T-helper 2 cell treated with Interferon-gamma antibody and Interleukin-4, amounts not matched to agents 5 μg/mL and 100 μg/mL, for 36 hours (primary cell): ENCODE measurements around the gene MLEC.

Experiments used
- DNase-seq: peaks from one replicate; pipeline ENCODE4 v3.0.0; 2021; ENCODE audit warnings: low spot score
- H3K27ac Mint-ChIP-seq: one replicate; pipeline ENCODE4 v1.8.0; 2021; ENCODE audit warnings: mild to moderate bottlenecking, mixed read lengths
- H3K27me3 Mint-ChIP-seq: one replicate; pipeline ENCODE4 v1.8.0; 2021; ENCODE audit warnings: low read depth, mixed read lengths
- H3K36me3 Mint-ChIP-seq: one replicate; pipeline ENCODE4 v1.8.0; 2021; ENCODE audit warnings: low read depth, mixed read lengths
- H3K4me1 Mint-ChIP-seq: one replicate; pipeline ENCODE4 v1.8.0; 2021; ENCODE audit warnings: low read depth, mixed read lengths
- H3K4me3 Mint-ChIP-seq: one replicate; pipeline ENCODE4 v1.8.0; 2022; ENCODE audit warnings: mild to moderate bottlenecking, moderate library complexity, mixed read lengths
- H3K9me3 Mint-ChIP-seq: one replicate; pipeline ENCODE4 v1.8.0; 2021; ENCODE audit warnings: mixed read lengths

The MLEC gene

DNA sequence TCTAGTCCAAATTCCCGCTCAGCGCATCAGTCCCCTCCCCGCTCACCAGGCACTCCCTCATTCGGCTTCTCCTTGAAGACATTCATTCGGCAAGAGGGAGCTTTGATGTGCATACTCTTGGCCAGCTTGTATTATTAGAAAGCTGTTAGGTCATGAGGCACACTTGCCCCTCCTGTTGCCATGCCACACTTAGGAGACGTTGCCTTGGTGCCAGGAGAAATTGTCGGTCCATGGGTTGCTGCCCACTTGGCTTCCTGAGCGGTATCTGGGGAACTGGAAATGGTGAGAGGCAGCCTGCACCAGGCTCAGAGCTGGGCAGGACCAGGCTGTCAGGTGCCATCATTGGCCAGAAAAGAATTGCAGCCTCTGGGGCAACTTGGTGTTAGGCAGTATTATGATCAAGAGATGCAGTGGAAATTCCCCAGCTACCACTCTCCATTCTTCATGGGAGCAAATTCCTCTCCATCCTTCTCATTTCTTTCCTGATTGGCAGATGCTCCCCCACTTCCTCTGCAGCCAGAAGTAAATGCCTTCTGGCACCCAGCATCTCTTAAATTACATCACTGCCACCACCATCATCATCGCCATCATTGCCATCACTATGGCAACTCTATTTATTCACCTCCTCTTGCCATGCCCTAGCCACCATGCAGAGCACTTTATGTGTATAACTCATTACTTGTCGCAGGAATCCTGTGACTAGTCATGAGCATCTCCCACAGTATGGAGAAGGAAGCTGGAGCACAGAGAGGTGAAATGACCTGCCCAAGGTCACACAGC is 34.1 kb upstream of the MLEC start:
- Mint-ChIP-seq H3K9me3 (no peaks in the 10 kb centered on the region), H3K4me3 (no peak overlapping the region), H3K27ac (no peak overlapping the region)

DNA sequence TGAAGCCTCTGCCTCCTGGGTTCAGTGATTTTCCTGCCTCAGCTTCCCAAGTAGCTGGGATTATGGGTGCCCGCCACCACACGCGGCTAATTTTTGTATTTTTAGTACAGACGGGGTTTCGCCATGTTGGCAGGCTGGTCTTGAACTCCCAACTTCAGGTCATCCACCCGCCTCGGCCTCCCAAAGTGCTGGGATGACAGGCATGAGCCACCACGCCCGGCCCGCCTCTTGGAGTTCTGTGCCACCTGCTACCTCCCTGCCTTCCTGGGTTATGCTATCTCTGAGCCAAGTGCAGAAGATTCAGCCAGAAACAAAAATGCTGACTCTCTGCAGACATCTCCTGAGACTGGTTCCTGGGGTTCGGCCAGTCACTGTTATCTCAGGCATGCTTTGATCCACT is 33.3 kb upstream of the MLEC start:
- no peak overlapping the region for H3K27ac Mint-ChIP-seq
- H3K27me3 Mint-ChIP-seq: peaks cover 40% of the 10 kb centered on the region
- no peaks in the 10 kb centered on the region for H3K9me3 Mint-ChIP-seq
- DNase-seq: no peak
- H3K4me1 Mint-ChIP-seq: peaks cover 6% of the 10 kb centered on the region
- H3K4me3 Mint-ChIP-seq: no peak overlapping the region
- H3K36me3 Mint-ChIP-seq: no peaks in the 10 kb centered on the region

More for the DNA sequence above, 34.1 kb upstream of the MLEC start:
- DNase-seq: no peak
- Mint-ChIP-seq H3K4me1 (peaks cover 6% of the 10 kb centered on the region), H3K36me3 (no peaks in the 10 kb centered on the region), H3K27me3 (peaks cover 40% of the 10 kb centered on the region)

DNA sequence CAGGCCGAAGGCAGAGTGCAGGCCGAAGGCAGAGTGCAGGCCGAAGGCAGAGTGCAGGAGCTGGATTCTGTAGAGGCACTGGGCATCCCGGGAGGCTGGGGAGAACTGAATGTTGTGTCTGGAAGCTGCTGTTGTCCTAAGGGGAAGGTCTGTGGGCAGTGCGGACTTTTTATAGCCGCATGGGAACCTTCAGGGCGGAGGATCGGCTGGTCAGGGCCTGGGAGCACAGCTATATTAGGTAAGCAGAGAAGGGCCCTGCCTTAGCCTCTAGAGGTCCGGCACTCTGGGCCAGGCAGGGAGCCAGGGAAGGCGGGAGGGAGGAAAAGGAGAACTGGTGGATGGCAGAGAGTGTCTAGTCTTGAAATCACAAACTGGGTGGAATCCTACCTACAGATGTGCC is 32.3 kb upstream of the MLEC start:
- no peak overlapping the region for H3K4me3 Mint-ChIP-seq

DNA sequence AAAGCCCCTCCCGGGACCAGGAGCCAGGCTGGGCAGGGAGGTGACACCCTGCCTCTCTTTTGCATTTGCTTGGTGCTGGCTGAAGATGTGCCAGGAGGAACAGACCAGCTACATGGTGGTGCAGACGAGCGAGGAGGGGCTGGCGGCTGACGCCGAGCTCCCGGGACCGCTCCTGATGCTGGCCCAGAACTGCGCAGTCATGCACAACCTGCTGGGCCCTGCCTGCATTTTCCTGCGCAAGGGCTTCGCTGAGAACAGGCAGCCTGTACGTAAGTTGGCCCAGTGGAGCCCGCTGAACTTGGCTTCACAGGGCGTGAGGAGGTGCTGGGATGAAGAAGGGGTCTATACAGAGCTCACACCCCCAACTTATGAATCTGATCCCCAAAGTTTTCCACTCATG is 30.9 kb upstream of the MLEC start:
- no peaks in the 10 kb centered on the region for H3K4me1 Mint-ChIP-seq
- no peak for DNase-seq
- no peak overlapping the region for H3K27ac Mint-ChIP-seq
- peaks cover 17% of the 10 kb centered on the region for H3K27me3 Mint-ChIP-seq
- H3K4me3 Mint-ChIP-seq: no peak overlapping the region
- no peaks in the 10 kb centered on the region for H3K36me3 Mint-ChIP-seq
- no peaks in the 10 kb centered on the region for H3K9me3 Mint-ChIP-seq

More for the DNA sequence above, 32.3 kb upstream of the MLEC start:
- Mint-ChIP-seq H3K4me1 (no peaks in the 10 kb centered on the region), H3K36me3 (no peaks in the 10 kb centered on the region), H3K27ac (no peak overlapping the region), H3K9me3 (no peaks in the 10 kb centered on the region), H3K27me3 (peaks cover 30% of the 10 kb centered on the region)
- no peak for DNase-seq

DNA sequence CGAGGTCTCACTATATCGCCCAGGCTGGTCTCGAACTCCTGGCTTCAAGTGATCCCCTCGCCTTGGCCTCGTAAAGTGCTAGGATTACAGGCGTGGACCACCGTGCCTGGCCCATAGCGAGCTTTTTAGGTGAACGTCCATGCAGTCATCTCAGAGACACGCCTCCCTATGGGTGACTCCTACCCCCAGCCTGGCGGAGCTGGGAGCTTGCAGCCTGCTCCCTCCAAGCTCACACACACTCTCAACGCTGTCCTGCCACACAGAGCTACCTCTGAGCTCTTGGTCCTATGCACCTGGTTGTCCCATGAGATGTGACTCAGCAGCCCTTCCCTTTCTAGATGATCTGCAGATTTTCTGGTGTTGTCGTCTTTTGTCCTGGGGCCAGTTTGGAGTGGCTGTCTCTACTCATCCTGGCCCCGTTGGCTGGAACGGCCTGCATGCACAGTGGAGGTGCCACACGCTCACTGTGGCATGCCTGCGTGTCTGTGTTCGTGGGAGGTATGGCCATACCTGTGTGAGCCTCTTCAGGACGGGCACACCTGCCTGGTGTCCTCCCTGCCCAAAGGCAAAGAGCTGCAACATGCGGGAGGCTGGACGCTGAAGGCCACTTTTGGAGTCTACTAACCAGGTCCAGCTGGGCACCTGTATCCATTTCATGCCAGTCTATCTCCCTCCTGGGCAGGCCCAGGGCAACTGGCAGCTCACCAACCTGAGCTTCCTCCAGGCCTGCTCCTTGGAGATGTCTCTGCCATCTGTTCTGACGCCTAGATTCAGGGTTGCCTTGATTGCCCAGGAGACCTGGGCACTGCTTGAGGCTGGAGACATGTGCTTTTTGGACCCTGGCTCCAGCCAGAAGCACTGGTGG is 28.4 kb upstream of the MLEC start:
- H3K4me3 Mint-ChIP-seq: no peak overlapping the region
- H3K36me3 Mint-ChIP-seq: no peaks in the 10 kb centered on the region
- no peaks in the 10 kb centered on the region for H3K9me3 Mint-ChIP-seq
- no peak overlapping the region for H3K27ac Mint-ChIP-seq
- H3K4me1 Mint-ChIP-seq: no peaks in the 10 kb centered on the region
- no peaks in the 10 kb centered on the region for H3K27me3 Mint-ChIP-seq
- no peak for DNase-seq

DNA sequence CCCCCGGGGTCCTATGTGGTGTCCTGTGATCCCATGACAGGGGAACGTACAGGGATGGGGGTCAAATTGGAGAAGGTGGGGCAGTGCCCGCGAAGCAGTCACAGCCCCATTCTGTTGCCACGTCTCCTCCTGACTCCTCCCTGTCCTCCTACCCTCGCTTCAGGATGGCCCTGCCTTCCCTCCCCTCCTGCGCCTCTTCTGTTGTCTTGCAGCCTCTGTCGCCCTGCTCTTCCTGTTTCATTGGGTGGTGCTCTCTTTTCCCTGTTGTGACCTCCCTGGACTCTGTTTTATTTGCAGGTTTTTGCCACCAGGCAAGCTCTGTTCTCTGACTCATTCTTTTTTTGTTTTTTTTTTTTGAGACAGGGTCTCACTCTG is 27.8 kb upstream of the MLEC start:
- no peaks in the 10 kb centered on the region for H3K9me3 Mint-ChIP-seq
- H3K36me3 Mint-ChIP-seq: no peaks in the 10 kb centered on the region
- no peak overlapping the region for H3K4me3 Mint-ChIP-seq
- no peak for DNase-seq
- H3K27me3 Mint-ChIP-seq: no peaks in the 10 kb centered on the region
- H3K4me1 Mint-ChIP-seq: no peaks in the 10 kb centered on the region
- H3K27ac Mint-ChIP-seq: peak overlapping the region; percentile 20

DNA sequence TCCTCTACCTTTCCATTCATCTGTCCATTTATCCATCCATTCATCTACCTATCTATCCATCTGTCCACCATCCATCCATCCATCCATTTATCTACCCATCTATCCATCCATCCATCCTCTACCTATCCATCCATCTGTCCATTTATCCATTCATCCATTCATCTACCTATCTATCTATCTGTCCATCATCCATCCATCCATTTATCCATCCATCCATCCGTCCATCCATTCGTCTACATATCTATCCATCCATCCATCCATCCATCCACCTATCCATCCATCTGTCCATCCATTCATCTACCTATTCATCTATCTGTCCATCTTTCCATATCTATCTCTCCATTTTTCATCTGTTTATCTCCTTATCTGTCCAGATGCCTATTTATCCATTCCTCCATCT is 25.5 kb upstream of the MLEC start:
- Mint-ChIP-seq H3K4me3 (no peak overlapping the region), H3K27ac (no peak overlapping the region), H3K27me3 (no peaks in the 10 kb centered on the region), H3K9me3 (no peaks in the 10 kb centered on the region), H3K4me1 (no peaks in the 10 kb centered on the region), H3K36me3 (no peaks in the 10 kb centered on the region)
- DNase-seq: no peak

DNA sequence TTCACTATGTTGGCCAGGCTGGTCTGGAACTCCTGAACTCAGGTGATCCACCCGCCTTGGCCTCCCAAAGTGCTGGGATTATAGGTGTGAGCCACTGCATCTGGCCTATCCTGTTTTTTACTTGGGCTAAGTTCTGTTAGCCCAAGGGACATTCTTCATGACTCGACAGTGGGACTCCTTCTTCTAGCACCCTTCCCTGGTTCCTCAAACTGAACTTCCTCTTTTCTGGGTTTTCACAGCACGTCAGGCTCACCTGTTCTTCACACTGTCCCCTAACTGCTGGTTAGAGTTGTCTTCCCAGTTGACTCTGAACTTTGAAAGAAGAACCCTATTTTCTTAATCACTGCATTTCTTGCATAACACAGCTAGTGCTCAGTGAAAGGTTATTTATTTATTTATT is 24.1 kb upstream of the MLEC start:
- Mint-ChIP-seq H3K4me3 (no peak overlapping the region), H3K9me3 (no peaks in the 10 kb centered on the region), H3K4me1 (no peaks in the 10 kb centered on the region), H3K27me3 (no peaks in the 10 kb centered on the region), H3K27ac (no peak overlapping the region), H3K36me3 (no peaks in the 10 kb centered on the region)
- DNase-seq: no peak

DNA sequence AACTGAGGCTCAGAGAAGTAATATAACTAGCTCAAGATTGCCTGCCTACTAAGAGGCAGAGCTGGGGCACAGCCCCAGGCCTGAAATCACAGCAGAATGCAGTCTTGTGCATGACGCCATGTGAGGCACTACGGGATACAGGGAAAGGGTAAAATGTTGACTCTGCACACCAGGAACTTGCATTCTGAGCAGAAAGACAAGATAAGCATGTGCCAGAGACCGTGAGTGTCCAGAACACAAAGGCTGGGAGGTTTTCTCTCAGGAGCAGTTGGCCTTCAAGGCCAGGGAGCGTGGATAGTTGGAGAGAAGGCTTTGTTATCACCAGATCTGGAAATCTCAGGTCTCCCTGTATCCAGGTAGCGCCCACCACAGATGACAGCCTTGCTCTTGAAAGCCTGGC is 23.2 kb upstream of the MLEC start:
- no peaks in the 10 kb centered on the region for H3K4me1 Mint-ChIP-seq
- no peaks in the 10 kb centered on the region for H3K36me3 Mint-ChIP-seq

DNA sequence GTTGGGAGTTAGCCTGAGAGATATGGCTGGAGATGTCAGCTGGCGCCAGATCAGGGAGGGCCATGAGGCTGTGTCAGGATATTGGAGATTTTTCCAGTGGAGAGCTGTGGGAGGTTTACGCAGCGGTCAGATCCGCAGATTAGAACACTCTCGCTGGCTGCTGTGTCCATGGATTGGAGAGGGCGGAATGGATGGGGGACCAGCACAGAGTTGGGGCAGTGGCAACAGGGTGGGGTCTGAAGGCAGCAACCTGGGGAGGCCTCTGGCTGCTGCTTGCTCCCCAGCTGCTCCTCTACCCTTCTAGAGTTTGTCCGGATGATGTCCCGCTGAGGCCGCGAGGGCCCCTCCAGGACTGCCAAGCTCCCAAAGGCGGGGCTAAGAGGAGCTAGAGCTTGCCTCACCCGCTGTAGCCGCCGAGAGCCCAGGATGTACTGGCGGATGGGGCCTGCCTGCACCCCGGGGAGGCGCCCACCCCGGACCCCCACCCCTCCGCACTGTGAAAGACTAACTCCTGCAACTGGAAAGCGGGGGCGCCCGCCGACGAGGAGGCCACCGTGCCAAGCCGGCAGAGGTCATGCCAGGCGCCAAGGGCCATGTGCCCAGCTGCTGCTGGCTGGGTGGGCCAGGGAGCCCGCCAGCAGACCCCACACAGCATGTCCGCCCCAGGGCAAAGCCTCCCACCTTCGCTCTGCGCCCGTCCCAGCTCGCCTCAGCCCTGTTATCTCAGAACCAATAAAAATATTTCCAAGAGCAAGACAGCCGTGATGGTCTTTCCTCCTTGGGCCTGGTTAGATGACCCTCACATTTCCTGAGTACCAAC is 20.2 kb upstream of the MLEC start:
- Mint-ChIP-seq H3K36me3 (no peaks in the 10 kb centered on the region), H3K4me3 (no peak overlapping the region), H3K4me1 (no peaks in the 10 kb centered on the region), H3K27me3 (no peaks in the 10 kb centered on the region), H3K27ac (peak overlapping the region; percentile 50), H3K9me3 (no peaks in the 10 kb centered on the region)
- no peak for DNase-seq

More for the DNA sequence above, 23.2 kb upstream of the MLEC start:
- H3K27me3 Mint-ChIP-seq: no peaks in the 10 kb centered on the region
- H3K4me3 Mint-ChIP-seq: no peak overlapping the region
- no peak for DNase-seq
- H3K27ac Mint-ChIP-seq: no peak overlapping the region
- no peaks in the 10 kb centered on the region for H3K9me3 Mint-ChIP-seq

DNA sequence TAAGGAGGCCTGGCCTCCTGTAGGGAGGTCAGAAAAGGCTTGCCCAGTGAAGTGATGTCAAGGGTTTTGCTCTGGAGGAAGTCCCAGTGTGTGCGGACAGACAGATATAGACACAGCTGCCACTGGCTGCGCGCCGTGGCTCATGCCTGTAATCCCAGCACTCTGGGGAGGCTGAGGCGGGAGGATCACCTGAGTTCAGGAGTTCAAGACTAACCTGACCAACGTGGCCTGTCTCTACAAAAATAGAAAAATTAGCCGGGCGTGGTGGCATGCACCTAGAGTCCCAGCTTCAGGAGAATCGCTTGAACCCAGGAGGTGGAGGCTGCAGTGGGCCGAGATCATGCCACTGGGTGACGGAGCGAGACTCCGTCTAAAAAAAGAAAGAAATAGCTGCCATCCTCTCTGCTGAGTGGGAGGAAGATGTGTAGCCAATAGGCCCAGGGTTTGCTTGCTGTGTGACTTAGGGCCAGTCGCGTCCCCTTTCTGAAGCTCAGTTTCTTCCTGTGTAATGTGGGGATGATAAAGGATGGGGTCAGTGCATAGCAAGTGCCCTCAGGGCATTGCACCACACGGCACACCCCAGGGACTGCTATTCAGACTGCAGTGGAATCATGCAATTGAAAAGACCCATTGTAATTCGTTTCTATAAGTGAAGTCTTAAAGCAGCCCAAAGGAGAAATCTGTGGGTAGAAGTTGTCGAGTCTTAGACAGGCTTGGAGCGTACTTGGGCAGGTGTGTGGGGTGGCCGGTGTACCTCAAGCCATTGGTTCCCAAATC is 18.7 kb upstream of the MLEC start:
- no peaks in the 10 kb centered on the region for H3K27me3 Mint-ChIP-seq
- no peaks in the 10 kb centered on the region for H3K9me3 Mint-ChIP-seq
- no peak overlapping the region for H3K27ac Mint-ChIP-seq
- DNase-seq: no peak
- no peak overlapping the region for H3K4me3 Mint-ChIP-seq
- no peaks in the 10 kb centered on the region for H3K4me1 Mint-ChIP-seq
- no peaks in the 10 kb centered on the region for H3K36me3 Mint-ChIP-seq

DNA sequence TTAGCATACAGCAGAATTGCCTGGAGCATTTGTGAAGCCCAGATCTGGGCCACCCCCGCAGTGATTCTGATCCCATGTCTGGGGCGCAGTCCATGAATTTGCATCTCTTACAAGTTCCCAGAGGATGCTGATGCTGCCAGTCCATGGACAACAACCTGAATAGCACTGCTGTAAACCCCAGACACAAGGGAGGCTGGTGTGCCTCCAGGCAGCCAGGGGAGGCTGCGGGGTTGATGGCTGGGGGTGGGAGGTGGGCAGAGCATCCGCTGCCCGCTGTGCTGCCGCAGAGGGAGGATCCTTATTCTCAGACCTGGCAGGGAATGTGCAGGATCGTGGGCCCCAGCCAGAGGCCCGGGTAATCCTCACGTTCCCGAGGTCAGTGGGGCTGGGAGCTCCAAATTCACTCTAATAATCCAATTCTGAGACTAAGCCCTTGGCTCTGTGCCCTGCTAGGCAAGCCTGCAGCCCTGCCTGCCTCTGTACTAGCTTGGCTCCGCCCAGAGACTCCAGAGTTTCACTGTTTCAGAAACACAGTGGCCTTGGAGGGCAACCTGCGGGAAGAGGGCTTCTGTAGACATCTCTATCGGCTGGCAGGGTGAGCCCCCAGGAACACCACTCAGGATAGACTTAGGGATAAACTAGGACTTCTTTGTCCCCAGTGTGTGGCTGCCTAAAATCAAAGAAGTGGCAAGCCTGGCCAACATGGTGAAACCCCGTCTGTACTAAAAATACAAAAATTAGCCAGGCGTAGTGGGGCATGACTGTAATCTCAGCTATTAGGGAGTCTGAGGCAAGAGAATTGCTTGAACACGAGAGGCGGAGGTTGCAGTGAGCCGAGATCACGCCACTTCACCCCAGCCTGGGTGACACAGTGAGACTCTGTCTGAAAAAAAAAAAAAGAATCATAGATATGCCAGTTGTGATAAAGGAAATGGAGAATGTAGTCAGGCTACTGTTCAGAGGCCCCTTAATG is 17.8 kb upstream of the MLEC start:
- Mint-ChIP-seq H3K27ac (no peak overlapping the region), H3K4me1 (peaks cover 2% of the 10 kb centered on the region), H3K9me3 (no peaks in the 10 kb centered on the region), H3K36me3 (no peaks in the 10 kb centered on the region), H3K27me3 (no peaks in the 10 kb centered on the region), H3K4me3 (no peak overlapping the region)
- no peak for DNase-seq
